Measurements from ENCODE around the gene CREB3L2. TPM values are rescaled to one million over a fixed set of nuclear protein-coding genes. Genes with fewer than 3 reads are reported as not detected.
A peak's percentile ranks its signal among the peaks of the same experiment; 100 is the strongest.

CREB3L2 gene
- total and polyA plus RNA-seq, 2 of the 4 experiments (the other 2 are of a cell fraction), result 42.3 to 57.9 TPM

- no CpG with 5 or more reads among the region's 6 CpGs for WGBS, 2 experiments (ENCODE audit: extremely low coverage in 2 of 2, insufficient read length in 1 of 2)
- no TSS peak for BruUV-seq (replicated peaks)
- peaks cover 25% of the 10 kb centered on the region for H3K9me1 ChIP-seq (ENCODE audit: insufficient read depth, low read length)
- DNase-seq, result no peak
- peak overlapping the region; percentile 17 to 54; a peak in 3 of 4 replicates for H4K8ac ChIP-seq (ENCODE audit: low read depth in 2 of 2, low read length in 2 of 2)
- H3K27ac ChIP-seq (ENCODE audit: insufficient read depth, low read length), result peak overlapping the region; percentile 52
- no peak overlapping the region for H4K91ac ChIP-seq (ENCODE audit: insufficient read depth, low read depth, low read length)
- in situ Hi-C loops (cut with MboI; ENCODE audit: low sequenced_read_pairs) (loop anchor here (5.0 to 25.0 kb wide), 2 partner anchors 51 to 856 kb away; no protein-coding TSS in a partner anchor), dilution Hi-C loops (cut with HindIII; ENCODE audit: low sequenced_read_pairs, unreplicated experiment) (loop anchor here (10.0 kb wide), 1 partner anchor 69 kb away; no protein-coding TSS in a partner anchor), intact Hi-C loops (cut with micrococcal nuclease) (loop anchor here (2.0 to 5.0 kb wide), 2 partner anchors 15 to 51 kb away; no protein-coding TSS in a partner anchor)
- peak overlapping the region; percentile 19 for H3K4me2 ChIP-seq (ENCODE audit: low read depth, low read length)
- no peak overlapping the region for H2AFZ ChIP-seq (replicated peaks; ENCODE audit: low read length, poor library complexity)
- 0 out of 2 replicates have a peak overlapping the region, but pooled peaks have one; percentile 15 for H3K9ac ChIP-seq (ENCODE audit: low read depth, low read length)
- H3K56ac ChIP-seq (ENCODE audit: extremely low read depth, insufficient read depth, low read length), result peak overlapping the region; percentile 13; the same call in 1 of the 2 replicates
- CTCF ChIA-PET, result interaction anchor here (0.6 to 1.9 kb wide), 4 partner anchors 9 to 90 kb away, joined by 3 to 8 read pairs (median 4); partner anchors contain the start of gene CREB3L2
- TF ChIP-seq FOS (IDR thresholded peaks at IDR 0.05; ENCODE audit: low read depth, low read length) (no peak), ELK1 (IDR thresholded peaks at IDR 0.05; ENCODE audit: borderline replicate concordance, low read depth, low read length) (no peak), MAFK (IDR thresholded peaks at IDR 0.05; ENCODE audit: low read depth, low read length) (no peak), BHLHE40 (IDR thresholded peaks at IDR 0.05; ENCODE audit: low read depth, low read length) (no peak), SMC3 (IDR thresholded peaks at IDR 0.05; ENCODE audit: low read depth, low read length) (no peak), POLR2A (IDR thresholded peaks at IDR 0.05; ENCODE audit: low read depth, low read length) (0 out of 2 replicates have a peak, but pooled peaks have one; percentile 10)
- peak overlapping the region; percentile 56 for H2BK5ac ChIP-seq (ENCODE audit: low read depth, low read length, poor library complexity, severe bottlenecking)
- H3K18ac ChIP-seq (ENCODE audit: low read depth, low read length), result peak overlapping the region; percentile 31
- H2AK9ac ChIP-seq (replicated peaks; ENCODE audit: low read depth, low read length, poor library complexity), result no peak overlapping the region
- peaks cover 42% of the 10 kb centered on the region for H4K20me1 ChIP-seq (ENCODE audit: insufficient read depth, low read length)
- no peak overlapping the region for H4K5ac ChIP-seq (ENCODE audit: low read depth, low read length)
- peaks cover 11 to 57% of the 10 kb centered on the region in 2 experiments; a peak in 3 of 4 replicates for H3K79me1 ChIP-seq (ENCODE audit: low read depth in 1 of 2, low read length in 2 of 2)
- ATAC-seq (ENCODE audit: low read depth), result no peak
- peak overlapping the region; percentile 51 for H3K4ac ChIP-seq (ENCODE audit: low read depth, low read length)
- peak overlapping the region; percentile 56 for H2BK120ac ChIP-seq (ENCODE audit: low read depth, low read length)
- peaks cover 3% of the 10 kb centered on the region; the same call in 1 of the 2 replicates for H3K36me3 ChIP-seq (ENCODE audit: control insufficient read depth, insufficient read depth, low read length)
- no peaks in the 10 kb centered on the region for H3K9me3 ChIP-seq (ENCODE audit: control insufficient read depth, insufficient read depth, low read length)
- peak overlapping the region; percentile 35; the same call in 1 of the 2 replicates for H3K14ac ChIP-seq (replicated peaks; ENCODE audit: low read depth, low read length)
- H3K4me1 ChIP-seq (ENCODE audit: control insufficient read depth, insufficient read depth, low read length), result peaks cover 23% of the 10 kb centered on the region
- H3K4me3 ChIP-seq (ENCODE audit: insufficient read depth, low read depth, low read length), result no peak overlapping the region
- POLR2A ChIA-PET (ENCODE audit: unreplicated experiment), result no interaction called here
- peak overlapping the region; percentile 50 for H2AK5ac ChIP-seq (ENCODE audit: low read depth, low read length)
- H2BK20ac ChIP-seq (ENCODE audit: low read depth, low read length), result peak overlapping the region; percentile 40; the same call in 1 of the 2 replicates
- H2BK15ac ChIP-seq (ENCODE audit: low read depth, low read length), result peak overlapping the region; percentile 50; the same call in 2 of the 3 replicates
- H3K27me3 ChIP-seq (ENCODE audit: control insufficient read depth, insufficient read depth, low read length), result no peaks in the 10 kb centered on the region
- H3K23ac ChIP-seq (ENCODE audit: low read depth, low read length), result peak overlapping the region; percentile 47; the same call in 1 of the 2 replicates
Measured at GRCh38 chr7:137993395-137993743, 8.5 kb downstream of the CREB3L2 start.
